ENCODE measurements around the gene RSL1D1. TPM values are rescaled to one million over a fixed set of nuclear protein-coding genes. Genes with fewer than 3 reads are reported as not detected.

Gene RSL1D1
- total RNA-seq, result 224 and 265 TPM in 2 replicates

GRCh38 chr16:11851294-11852091 lies at the start of gene RSL1D1:
Gene RSL1D1 (minus strand): TSS chr16:11851542. CDS start chr16:11851512, 30 bp downstream.
- ChIA-PET POLR2A (interaction anchor here (0.5 to 2.0 kb wide), 14 partner anchors 9 to 933 kb away, joined by 3 to 17 read pairs (median 5); partner anchors contain the start of genes CLEC16A, GSPT1, LITAF and TXNDC11), CTCF (no interaction called here)
- Mint-ChIP-seq H3K9me3 (no peaks in the 10 kb centered on the region), H3K27me3 (no peaks in the 10 kb centered on the region), H3K4me3 (peak within 1 kb of the TSS; percentile 98), H3K4me1 (peaks cover 51% of the 10 kb centered on the region), H3K36me3 (ENCODE audit: low read depth) (peaks cover 51% of the 10 kb centered on the region), H3K27ac (peak within 1 kb of the TSS; percentile 91)
- peak; percentile 98 for DNase-seq
- intact Hi-C loops (cut with micrococcal nuclease), result loop anchor here (1.0 to 10.0 kb wide), 8 partner anchors 54 to 951 kb away; partner anchors contain the start of genes CPPED1, SNN, SNX29 and TXNDC11
- TF ChIP-seq CTCF (IDR thresholded peaks at IDR 0.05), result no peak
- peak; percentile 78 for ATAC-seq (ENCODE audit: low read depth)

DNA sequence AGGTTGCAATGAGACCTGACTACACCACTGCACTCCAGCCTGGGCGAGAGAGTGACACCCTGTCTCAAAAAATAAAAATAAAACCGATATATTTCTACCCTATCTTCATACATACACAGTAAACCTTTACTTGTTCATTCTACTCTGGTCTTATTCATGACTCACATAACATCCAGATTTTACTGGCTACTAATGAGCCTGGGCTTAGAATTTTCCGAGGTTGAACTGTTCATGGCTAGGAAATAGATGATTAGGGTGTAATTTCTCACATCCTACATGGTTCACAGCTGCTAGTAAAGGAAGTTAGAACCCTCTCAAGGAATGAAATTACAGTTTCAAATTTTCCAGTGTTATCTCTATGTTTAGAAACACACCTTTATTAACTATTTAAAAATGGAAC lies 49.7 kb upstream of the RSL1D1 start:
- no peaks in the 10 kb centered on the region for H3K27me3 Mint-ChIP-seq
- peaks cover 27% of the 10 kb centered on the region for H3K4me1 Mint-ChIP-seq
- H3K9me3 Mint-ChIP-seq, result no peaks in the 10 kb centered on the region
- CTCF ChIA-PET, result interaction anchor here (1.2 kb wide), 1 partner anchor 28 kb away, joined by 3 read pairs; no protein-coding TSS in a partner anchor
- TF ChIP-seq CTCF (IDR thresholded peaks at IDR 0.05), result no peak
- H3K4me3 Mint-ChIP-seq, result no peak overlapping the region
- H3K36me3 Mint-ChIP-seq (ENCODE audit: low read depth), result peaks cover 48% of the 10 kb centered on the region
- intact Hi-C loops (cut with micrococcal nuclease), result loop anchor here (1.0 kb wide), 1 partner anchor 8 kb away; no protein-coding TSS in a partner anchor
- ATAC-seq (ENCODE audit: low read depth) (peak; percentile 10), DNase-seq (no peak)
- POLR2A ChIA-PET, result interaction anchor here (0.6 kb wide), 1 partner anchor 135 kb away, joined by 9 read pairs; no protein-coding TSS in a partner anchor
- H3K27ac Mint-ChIP-seq, result no peak overlapping the region

- ChIA-PET CTCF (no interaction called here), POLR2A (no interaction called here)
- H3K27me3 Mint-ChIP-seq, result no peaks in the 10 kb centered on the region
- peaks cover 20% of the 10 kb centered on the region for H3K4me1 Mint-ChIP-seq
- H3K36me3 Mint-ChIP-seq (ENCODE audit: low read depth), result peaks cover 64% of the 10 kb centered on the region
- no peak overlapping the region for H3K27ac Mint-ChIP-seq
- no peak overlapping the region for H3K4me3 Mint-ChIP-seq
- no peak for TF ChIP-seq CTCF (IDR thresholded peaks at IDR 0.05)
- DNase-seq (no peak), ATAC-seq (ENCODE audit: low read depth) (no peak)
- intact Hi-C loops (cut with micrococcal nuclease), result no loop called here
- no peaks in the 10 kb centered on the region for H3K9me3 Mint-ChIP-seq
Observed at GRCh38 chr16:11896486-11897176, 45.3 kb upstream of the RSL1D1 start.

GRCh38 chr16:11893571-11893970 lies 42.2 kb upstream of the RSL1D1 start:
- no peak for TF ChIP-seq CTCF (IDR thresholded peaks at IDR 0.05)
- ATAC-seq (ENCODE audit: low read depth), result no peak
- Mint-ChIP-seq H3K27ac (no peak overlapping the region), H3K36me3 (ENCODE audit: low read depth) (peaks cover 60% of the 10 kb centered on the region), H3K27me3 (no peaks in the 10 kb centered on the region), H3K4me3 (no peak overlapping the region), H3K4me1 (peaks cover 4% of the 10 kb centered on the region), H3K9me3 (no peaks in the 10 kb centered on the region)
- intact Hi-C loops (cut with micrococcal nuclease), result no loop called here
- ChIA-PET POLR2A (no interaction called here), CTCF (interaction anchor here (0.6 kb wide), 1 partner anchor 174 kb away, joined by 3 read pairs; no protein-coding TSS in a partner anchor)
- DNase-seq, result no peak

GRCh38 chr16:11892761-11893160 lies 41.4 kb upstream of the RSL1D1 start:
- no peak for DNase-seq
- intact Hi-C loops (cut with micrococcal nuclease), result no loop called here
- POLR2A ChIA-PET, result no interaction called here

More at GRCh38 chr16:11892761-11893160, 41.4 kb upstream of the RSL1D1 start:
- H3K4me3 Mint-ChIP-seq, result no peak overlapping the region
- H3K36me3 Mint-ChIP-seq (ENCODE audit: low read depth), result peaks cover 61% of the 10 kb centered on the region
- H3K9me3 Mint-ChIP-seq, result no peaks in the 10 kb centered on the region
- peaks cover 4% of the 10 kb centered on the region for H3K4me1 Mint-ChIP-seq
- H3K27me3 Mint-ChIP-seq, result no peaks in the 10 kb centered on the region
- no peak for TF ChIP-seq CTCF (IDR thresholded peaks at IDR 0.05)
- no peak for ATAC-seq (ENCODE audit: low read depth)
- no peak overlapping the region for H3K27ac Mint-ChIP-seq
- CTCF ChIA-PET, result no interaction called here
